ENCODE results near the gene PRKG1. TPM values are rescaled to one million over a fixed set of nuclear protein-coding genes. Genes with fewer than 3 reads are reported as not detected.

The PRKG1 gene
- total RNA-seq, 4 donors from 2014 or later, result 24.0 to 89.1 (median 45.7) TPM

GRCh38 chr10:52040486-52040885, 966.2 kb downstream of the PRKG1 start:
- no peak for DNase-seq
- H3K9me3 ChIP-seq, result no peaks in the 10 kb centered on the region

DNA sequence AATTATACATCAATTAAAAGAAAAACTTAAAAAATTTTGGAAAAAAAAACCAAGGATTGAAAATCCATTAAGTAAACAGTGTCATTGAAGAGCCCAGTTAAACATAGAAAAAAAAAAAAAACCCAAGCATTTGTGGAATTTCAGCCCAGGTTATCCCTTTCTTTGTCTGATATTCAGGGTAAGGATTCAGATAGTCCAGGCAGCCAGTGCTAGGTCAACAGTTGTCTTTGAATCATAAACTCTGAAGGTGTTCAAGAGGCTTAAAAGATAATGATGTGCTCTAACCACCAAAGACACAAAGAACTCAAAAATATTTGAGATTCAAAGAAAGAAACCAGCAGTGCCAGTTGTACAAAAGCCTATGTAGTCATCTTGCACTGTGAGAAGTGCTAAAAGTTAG, 969.5 kb downstream of the PRKG1 start:
- no peak for DNase-seq
- Histone ChIP-seq H3K4me3 (no peak overlapping the region), H3K9me3 (no peaks in the 10 kb centered on the region), H3K27ac (no peak overlapping the region), H3K27me3 (no peaks in the 10 kb centered on the region), H3K4me1 (no peaks in the 10 kb centered on the region), H3K36me3 (no peaks in the 10 kb centered on the region)
- TF ChIP-seq, protein P1, sequence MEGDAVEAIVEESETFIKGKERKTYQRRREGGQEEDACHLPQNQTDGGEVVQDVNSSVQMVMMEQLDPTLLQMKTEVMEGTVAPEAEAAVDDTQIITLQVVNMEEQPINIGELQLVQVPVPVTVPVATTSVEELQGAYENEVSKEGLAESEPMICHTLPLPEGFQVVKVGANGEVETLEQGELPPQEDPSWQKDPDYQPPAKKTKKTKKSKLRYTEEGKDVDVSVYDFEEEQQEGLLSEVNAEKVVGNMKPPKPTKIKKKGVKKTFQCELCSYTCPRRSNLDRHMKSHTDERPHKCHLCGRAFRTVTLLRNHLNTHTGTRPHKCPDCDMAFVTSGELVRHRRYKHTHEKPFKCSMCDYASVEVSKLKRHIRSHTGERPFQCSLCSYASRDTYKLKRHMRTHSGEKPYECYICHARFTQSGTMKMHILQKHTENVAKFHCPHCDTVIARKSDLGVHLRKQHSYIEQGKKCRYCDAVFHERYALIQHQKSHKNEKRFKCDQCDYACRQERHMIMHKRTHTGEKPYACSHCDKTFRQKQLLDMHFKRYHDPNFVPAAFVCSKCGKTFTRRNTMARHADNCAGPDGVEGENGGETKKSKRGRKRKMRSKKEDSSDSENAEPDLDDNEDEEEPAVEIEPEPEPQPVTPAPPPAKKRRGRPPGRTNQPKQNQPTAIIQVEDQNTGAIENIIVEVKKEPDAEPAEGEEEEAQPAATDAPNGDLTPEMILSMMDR (IDR thresholded peaks at IDR 0.05), result no peak
- no peak for TF ChIP-seq POLR2A (IDR thresholded peaks at IDR 0.05)

More at GRCh38 chr10:52040486-52040885, 966.2 kb downstream of the PRKG1 start:
- no peak for TF ChIP-seq POLR2A (IDR thresholded peaks at IDR 0.05)
- TF ChIP-seq, protein P1 (IDR thresholded peaks at IDR 0.05), result no peak
- H3K36me3 ChIP-seq, result no peaks in the 10 kb centered on the region
- H3K4me1 ChIP-seq, result no peaks in the 10 kb centered on the region
- no peaks in the 10 kb centered on the region for H3K27me3 ChIP-seq
- H3K4me3 ChIP-seq, result no peak overlapping the region
- no peak overlapping the region for H3K27ac ChIP-seq

- Histone ChIP-seq H3K27me3 (no peaks in the 10 kb centered on the region), H3K36me3 (no peaks in the 10 kb centered on the region), H3K4me3 (no peak overlapping the region), H3K27ac (no peak overlapping the region), H3K9me3 (no peaks in the 10 kb centered on the region), H3K4me1 (no peaks in the 10 kb centered on the region)
- TF ChIP-seq POLR2A (IDR thresholded peaks at IDR 0.05), result no peak
- TF ChIP-seq, protein P1 (IDR thresholded peaks at IDR 0.05), result no peak
- DNase-seq, result no peak
Measured at GRCh38 chr10:52048051-52048450, 973.8 kb downstream of the PRKG1 start.

DNA sequence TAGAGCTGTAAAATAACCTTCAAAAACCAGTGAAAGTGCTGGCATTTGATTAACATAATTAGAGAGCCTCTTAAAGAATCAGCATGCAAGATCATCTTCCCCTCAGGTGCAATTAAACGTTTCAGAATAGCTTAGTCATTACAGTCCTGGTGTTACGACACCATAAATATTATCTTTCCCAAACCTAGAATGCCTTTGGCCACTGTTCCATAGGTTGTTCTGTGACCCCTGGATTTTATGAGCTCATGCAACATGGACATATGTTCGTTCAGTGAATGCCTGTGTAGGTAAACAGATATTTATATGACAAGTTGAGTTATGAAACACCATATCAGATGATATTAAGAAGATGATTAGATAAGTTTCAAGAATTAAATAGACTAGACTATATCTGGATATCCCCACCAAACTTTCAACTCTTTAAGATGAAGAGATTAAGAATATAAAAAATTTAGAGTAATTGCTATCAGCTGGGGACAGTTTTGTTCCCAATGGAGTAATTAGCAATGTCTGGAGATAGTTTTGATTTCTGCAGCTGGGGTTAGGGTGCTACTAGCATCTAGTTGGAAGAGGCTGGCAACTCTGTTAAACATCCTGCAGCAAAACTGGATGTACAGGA, 976.3 kb downstream of the PRKG1 start:
- Histone ChIP-seq H3K27ac (no peak overlapping the region), H3K27me3 (no peaks in the 10 kb centered on the region), H3K4me3 (no peak overlapping the region), H3K9me3 (no peaks in the 10 kb centered on the region), H3K36me3 (no peaks in the 10 kb centered on the region), H3K4me1 (no peaks in the 10 kb centered on the region)
- TF ChIP-seq, protein P1 (IDR thresholded peaks at IDR 0.05), result no peak
- no peak for TF ChIP-seq POLR2A (IDR thresholded peaks at IDR 0.05)
- DNase-seq, result no peak

GRCh38 chr10:52053497-52053896, 979.2 kb downstream of the PRKG1 start:
- Histone ChIP-seq H3K4me3 (no peak overlapping the region), H3K36me3 (no peaks in the 10 kb centered on the region), H3K9me3 (no peaks in the 10 kb centered on the region), H3K27ac (no peak overlapping the region), H3K4me1 (no peaks in the 10 kb centered on the region), H3K27me3 (no peaks in the 10 kb centered on the region)
- no peak for DNase-seq
- TF ChIP-seq, protein P1 (IDR thresholded peaks at IDR 0.05), result no peak
- no peak for TF ChIP-seq POLR2A (IDR thresholded peaks at IDR 0.05)

- H3K27ac ChIP-seq, result no peak overlapping the region
- DNase-seq, result no peak
- TF ChIP-seq POLR2A (IDR thresholded peaks at IDR 0.05), result no peak
- TF ChIP-seq, protein P1 (IDR thresholded peaks at IDR 0.05), result no peak
- no peaks in the 10 kb centered on the region for H3K9me3 ChIP-seq
- H3K4me3 ChIP-seq, result no peak overlapping the region
- H3K4me1 ChIP-seq, result no peaks in the 10 kb centered on the region
- H3K27me3 ChIP-seq, result no peaks in the 10 kb centered on the region
- no peaks in the 10 kb centered on the region for H3K36me3 ChIP-seq
Measured at GRCh38 chr10:52056291-52056690, 982.0 kb downstream of the PRKG1 start.

Data from Peyer's patch (tissue), 4 donors.